Transverse colon (tissue), 4 donors: ENCODE measurements around the gene HPD. TPM values are rescaled to one million over a fixed set of nuclear protein-coding genes. Genes with fewer than 3 reads are reported as not detected.
A peak's percentile ranks its signal among the peaks of the same experiment; 100 is the strongest.

Experiments used
- DNase-seq: peaks from one replicate; pipeline ENCODE4 v3.0.0-alpha.2; 2019
- H3K27ac ChIP-seq, 4 donors: fragments of 200-600 bp; sonication (generic); 2 replicates each; pipeline ENCODE4 v1.5.1; 2016 to 2018; ENCODE audit warnings: inconsistent platforms in 4 of 4
- H3K27me3 ChIP-seq: fragments of 200-600 bp; sonication (generic); 2 replicates; pipeline ENCODE4 v1.5.1; 2017; ENCODE audit warnings: inconsistent platforms
- H3K36me3 ChIP-seq, 4 donors: fragments of 200-600 bp; sonication (generic); 2 replicates each; pipeline ENCODE4 v1.5.1; 2017 to 2019; ENCODE audit warnings: inconsistent platforms in 4 of 4
- H3K4me1 ChIP-seq, 4 donors: fragments of 200-600 bp; sonication (generic); 2 replicates each; pipeline ENCODE4 v1.5.1; 2017 to 2020; ENCODE audit warnings: inconsistent platforms in 4 of 4
- H3K4me3 ChIP-seq, 4 donors: fragments of 200-600 bp; sonication (generic); 1 replicate in 1 of 4; 2 replicates in 3 of 4; pipeline versions ENCODE4 v1.5.1 to v1.6.1; 2017 to 2019; ENCODE audit warnings: inconsistent platforms in 4 of 4
- H3K9me3 ChIP-seq, 2 donors: fragments of 200-600 bp; sonication (generic); 2 replicates each; pipeline ENCODE4 v1.5.1; 2017 to 2019; ENCODE audit warnings: inconsistent platforms in 2 of 2
- CTCF ChIP-seq, 5 experiments: fragments of 200-600 bp in 3 of 5; fragments of 450-650 bp in 2 of 5; sonication (generic) in 3 of 5; IDR thresholded peaks; 1 replicate in 2 of 5; 2 replicates in 3 of 5; pipeline ENCODE4 v1.5.1; 2016 to 2017; ENCODE audit warnings: antibody characterized with exemption in 5 of 5, inconsistent platforms in 3 of 5, mild to moderate bottlenecking in 2 of 5, moderate library complexity in 1 of 5
- EP300 ChIP-seq: sonication (generic); formaldehyde crosslinking; IDR thresholded peaks from one replicate; pipeline ENCODE4 v1.6.1; 2017; ENCODE audit warnings: antibody characterized with exemption, low read depth
- POLR2A ChIP-seq: fragments of 450-650 bp; IDR thresholded peaks from one replicate; pipeline ENCODE4 v1.6.1; 2016; ENCODE audit warnings: antibody characterized with exemption, mild to moderate bottlenecking, moderate library complexity
- POLR2AphosphoS5 ChIP-seq, 3 donors: sonication (generic); formaldehyde crosslinking; IDR thresholded peaks; one replicate each; pipeline ENCODE4 v1.6.1; 2016; ENCODE audit warnings: antibody characterized with exemption in 3 of 3
- WGBS, 2 donors: methylation state at CpG; one replicate each; pipeline ENCODE4 v1.1.5; 2018; ENCODE audit warnings: low coverage in 1 of 2; 5-methylcytosine and 5-hydroxymethylcytosine counted together
- in situ Hi-C, 4 donors: fragments of 200-750 bp; cut with MboI; loops; one replicate each; pipeline versions ENCODE4 v1.15.0 to v1.15.1; 2017; ENCODE audit warnings: low sequenced_read_pairs in 3 of 4, low pct_ligation_motif_present in 1 of 4, low pct_unique_long_range_greater_than_20kb in 1 of 4
- intact Hi-C: fragments of 100-400 bp; cut with DNase I; formaldehyde crosslinking; loops from one replicate; pipeline ENCODE4 v1.15.1; 2023; ENCODE audit warnings: low total_unique reads
- total RNA-seq, 4 donors: library from RNA; depleted of rRNA; stranded (reverse); fragments of >200 nt; gene quantifications; one replicate each; pipeline ENCODE4 v1.1.0, GENCODE V29; 2016

The HPD gene
- total RNA-seq, 4 donors from 2014 or later, result 0.41 TPM; not detected in 3

GRCh38 chr12:121812921-121813896, 45.5 kb downstream of the HPD start:
- Histone ChIP-seq H3K9me3 (no peaks in the 10 kb centered on the region), H3K27me3 (no peaks in the 10 kb centered on the region), H3K36me3 (peaks cover 0 to 52% (median 26%) of the 10 kb centered on the region in 4 donors), H3K4me1 (peaks cover 27 to 37% (median 33%) of the 10 kb centered on the region in 4 donors), H3K27ac (peak overlapping the region; percentile 80 to 86 (median 83)), H3K4me3 (peak overlapping the region in 3 of 4 donors; percentile 50 to 68 (median 51))
- WGBS, 2 donors, result 39 to 41% methylated on average over 5 to 25 of the region's 25 CpGs
- DNase-seq, result no peak
- TF ChIP-seq EP300 (no peak), CTCF (IDR thresholded peaks at IDR 0.05) (no peak), POLR2A (no peak), POLR2AphosphoS5 (IDR thresholded peaks at IDR 0.05) (no peak)
- in situ Hi-C loops (no loop called here), intact Hi-C loops (loop anchor here (2.0 kb wide), 1 partner anchor 18 kb away; no protein-coding TSS in a partner anchor)

GRCh38 chr12:121812320-121812871, 46.3 kb downstream of the HPD start:
- WGBS, 2 donors, result 7% methylated on average over 26 of the region's 26 CpGs; no CpG with 5 or more reads in 1 of the 2 donors
- Histone ChIP-seq H3K36me3 (peaks cover 0 to 44% (median 18%) of the 10 kb centered on the region in 4 donors), H3K4me3 (peak overlapping the region; percentile 46 to 68 (median 50)), H3K27me3 (no peaks in the 10 kb centered on the region), H3K4me1 (peaks cover 27 to 42% (median 33%) of the 10 kb centered on the region in 4 donors), H3K27ac (peak overlapping the region; percentile 80 to 86 (median 83)), H3K9me3 (no peaks in the 10 kb centered on the region)
- peak; percentile 83 for DNase-seq
- in situ Hi-C loops, result no loop called here
- TF ChIP-seq POLR2A, result no peak
- TF ChIP-seq POLR2AphosphoS5 (IDR thresholded peaks at IDR 0.05), result peak in 1 of 3 donors; percentile 9
- TF ChIP-seq CTCF (IDR thresholded peaks at IDR 0.05), result peak in 4 of 5 experiments; percentile 21 to 74 (median 36)
- intact Hi-C loops, result loop anchor here (2.0 kb wide), 1 partner anchor 18 kb away; no protein-coding TSS in a partner anchor

GRCh38 chr12:121811434-121812319, 47.0 kb downstream of the HPD start:
- 14% methylated on average over 19 of the region's 46 CpGs; no CpG with 5 or more reads in 1 of the 2 donors for WGBS, 2 donors
- peak; percentile 77 for DNase-seq
- TF ChIP-seq POLR2AphosphoS5 (IDR thresholded peaks at IDR 0.05) (no peak), CTCF (IDR thresholded peaks at IDR 0.05) (peak; percentile 98 to 100 (median 99)), POLR2A (peak; percentile 20)
- H3K9me3 ChIP-seq, result no peaks in the 10 kb centered on the region
- H3K27me3 ChIP-seq, result no peaks in the 10 kb centered on the region
- in situ Hi-C loops (no loop called here), intact Hi-C loops (loop anchor here (2.0 kb wide), 1 partner anchor 17 kb away; no protein-coding TSS in a partner anchor)
- H3K36me3 ChIP-seq, result peaks cover 0 to 37% (median 12%) of the 10 kb centered on the region in 4 donors
- H3K4me3 ChIP-seq, result peak overlapping the region; percentile 46 to 68 (median 50)
- H3K4me1 ChIP-seq, result peaks cover 31 to 49% (median 39%) of the 10 kb centered on the region in 4 donors
- peak overlapping the region; percentile 80 to 86 (median 83) for H3K27ac ChIP-seq
